GM12878 (cell line): ENCODE results near the gene PPIP5K1. TPM values are rescaled to one million over a fixed set of nuclear protein-coding genes. Genes with fewer than 3 reads are reported as not detected.

Experiments used
- CBX5 ChIP-seq: sonication (generic); IDR thresholded peaks from 2 replicates; pipeline ENCODE4 v1.6.1; 2016; ENCODE audit warnings: low read depth, moderate library complexity, mild to moderate bottlenecking, inconsistent platforms
- FOS ChIP-seq: IDR thresholded peaks from 3 replicates; pipeline ENCODE4 v1.6.1; 2011; ENCODE audit warnings: borderline replicate concordance; ENCODE audit not compliant: insufficient read length; ENCODE audit errors: extremely low read depth
- HDGF ChIP-seq: fragments of 450-650 bp; IDR thresholded peaks from 2 replicates; pipeline ENCODE4 v1.6.1; 2016; ENCODE audit warnings: antibody characterized with exemption
- KLF5 ChIP-seq: fragments of 450-650 bp; IDR thresholded peaks from 2 replicates; pipeline ENCODE4 v1.6.1; 2014; ENCODE audit warnings: mild to moderate bottlenecking; ENCODE audit not compliant: partially characterized antibody
- NBN ChIP-seq: fragments of 450-650 bp; IDR thresholded peaks from 2 replicates; pipeline ENCODE4 v1.6.1; 2016
- NFYA ChIP-seq: IDR thresholded peaks from 2 replicates; pipeline ENCODE4 v1.6.1; 2011; ENCODE audit warnings: low read depth, mild to moderate bottlenecking, low read length, improper control_type of control experiment, borderline replicate concordance
- NFYB ChIP-seq: IDR thresholded peaks from 2 replicates; pipeline ENCODE4 v1.6.1; 2011; ENCODE audit warnings: low read depth, mild to moderate bottlenecking, low read length, improper control_type of control experiment, moderate library complexity; ENCODE audit not compliant: insufficient read depth
- NR2C1 ChIP-seq: fragments of 450-650 bp; IDR thresholded peaks from 2 replicates; pipeline ENCODE4 v1.6.1; 2017; ENCODE audit warnings: antibody characterized with exemption, mild to moderate bottlenecking, moderate library complexity
- RAD21 ChIP-seq: IDR thresholded peaks from 2 replicates; pipeline ENCODE4 v1.6.1; 2011; ENCODE audit warnings: mild to moderate bottlenecking, low read depth, low read length, moderate library complexity; ENCODE audit not compliant: insufficient read depth
- RAD51 ChIP-seq: fragments of 450-650 bp; IDR thresholded peaks from 2 replicates; pipeline ENCODE4 v1.6.1; 2016; ENCODE audit warnings: moderate library complexity, mild to moderate bottlenecking, inconsistent platforms
- RELA ChIP-seq: fragments of 450-650 bp; IDR thresholded peaks from 2 replicates; pipeline ENCODE4 v1.8.0; 2014; ENCODE audit warnings: borderline replicate concordance; ENCODE audit not compliant: partially characterized antibody
- SMC3 ChIP-seq: IDR thresholded peaks from 2 replicates; pipeline ENCODE4 v1.6.1; 2011; ENCODE audit warnings: low read length, improper control_type of control experiment, borderline replicate concordance
- SPI1 ChIP-seq: IDR thresholded peaks from 2 replicates; pipeline ENCODE4 v1.6.1; 2011; ENCODE audit warnings: low read depth, mild to moderate bottlenecking, low read length, moderate library complexity, borderline replicate concordance; ENCODE audit not compliant: insufficient read depth
- TCF12 ChIP-seq: IDR thresholded peaks from 2 replicates; pipeline ENCODE4 v1.6.1; 2011; ENCODE audit warnings: low read depth, mild to moderate bottlenecking, low read length
- ZNF687 ChIP-seq: fragments of 450-650 bp; IDR thresholded peaks from 2 replicates; pipeline ENCODE4 v1.6.1; 2017; ENCODE audit warnings: mild to moderate bottlenecking, moderate library complexity
- polyA plus RNA-seq, 11 experiments: library from polyadenylated mRNA; depleted of rRNA in 4 of 11; unstranded in 6 of 11; stranded (reverse) in 5 of 11; fragments of >200 nt; fragmentation: Nextera tagmentation in 4 of 11; fragmentation: Illumina TruSeq in 1 of 11; extraction: Ambion mirVana in 4 of 11; extraction: Trizol in 1 of 11; gene quantifications; 1 replicate in 1 of 11; 2 replicates in 10 of 11; pipeline versions ENCODE4 v1.2.1 to v1.2.3, GENCODE V29; 2011 to 2016; ENCODE audit warnings: inconsistent platforms in 2 of 11, missing spikeins in 2 of 11, low read depth in 1 of 11
- total RNA-seq, 4 experiments: library from RNA; depleted of rRNA in 3 of 4; stranded (reverse); fragments of >200 nt in 3 of 4; fragmentation: Illumina TruSeq in 1 of 4; extraction: Trizol in 1 of 4; gene quantifications; 2 replicates each; pipeline versions ENCODE4 v1.2.1 to v1.2.3, GENCODE V29; 2013 to 2021
- TF ChIP-seq, protein P1 (sequence below): fragments of 450-650 bp; IDR thresholded peaks from 2 replicates; pipeline ENCODE4 v1.6.1; 2017; ENCODE audit warnings: borderline replicate concordance
- TF ChIP-seq, protein P2 (sequence below): IDR thresholded peaks from 2 replicates; pipeline ENCODE4 v1.6.1; 2011; ENCODE audit warnings: borderline replicate concordance, low read depth, mild to moderate bottlenecking, moderate library complexity, low read length; ENCODE audit not compliant: insufficient read depth, poor library complexity, severe bottlenecking
- TF ChIP-seq, protein P3 (sequence below): IDR thresholded peaks from 2 replicates; pipeline ENCODE4 v1.6.1; 2011; ENCODE audit warnings: low read depth, mild to moderate bottlenecking, low read length, moderate library complexity, borderline replicate concordance; ENCODE audit errors: extremely low read depth

Gene PPIP5K1
- total and polyA plus RNA-seq, 10 of the 15 experiments (the other 5 are each of a cell fraction or from before 2014, with no cell fraction given): 2.5 to 54.4 (median 19.4) TPM

DNA sequence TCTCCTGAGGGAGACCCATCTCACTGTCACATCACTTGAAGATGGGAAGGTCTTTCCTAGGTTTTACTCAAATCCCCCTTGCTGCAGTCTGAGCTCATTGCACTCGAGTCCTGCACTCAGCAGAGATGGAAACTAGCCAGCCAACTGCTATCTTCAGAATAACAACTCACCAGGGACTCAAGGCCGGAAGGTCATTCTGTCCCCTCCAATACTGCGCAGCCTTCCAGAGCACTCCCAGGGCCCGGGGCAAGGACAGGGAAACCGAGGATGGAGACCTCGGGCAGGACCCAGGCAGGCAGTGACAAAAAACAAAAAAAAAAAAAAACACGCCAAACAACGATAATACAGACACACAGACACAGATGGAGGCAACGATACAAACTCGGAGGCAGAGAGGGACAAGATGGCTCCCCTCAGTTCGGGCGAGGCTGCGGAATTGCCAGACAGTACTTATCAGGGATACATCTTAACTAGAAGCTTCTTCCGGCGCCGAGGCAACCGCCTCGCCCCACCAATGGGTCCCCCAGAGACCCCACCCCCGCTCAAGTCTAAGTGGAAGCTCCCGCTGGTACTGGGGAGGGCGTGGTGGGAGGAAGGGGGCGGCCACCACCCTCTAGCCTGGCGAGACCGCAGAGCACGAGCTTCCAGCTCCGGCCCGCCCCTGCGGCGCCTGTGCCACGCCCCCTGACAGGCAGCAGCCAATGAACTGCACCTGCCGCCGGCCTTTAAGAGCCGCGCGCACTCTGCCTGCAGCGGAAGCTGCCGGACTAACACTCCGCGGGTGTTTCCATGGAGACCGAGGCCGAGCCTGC is 79.6 kb downstream of the PPIP5K1 start (continued):
- TF ChIP-seq ZNF687 (no peak), SPI1 (peak; percentile 27; the same call in 1 of the 2 replicates), TCF12 (0 out of 2 replicates have a peak, but pooled peaks have one; percentile 13), NR2C1 (no peak), RELA (no peak), CBX5 (no peak), KLF5 (no peak), RAD21 (no peak), NFYA (no peak; the same call in 1 of the 2 replicates), HDGF (peak; percentile 63; the same call in 1 of the 2 replicates), NFYB (peak; percentile 97), SMC3 (no peak), NBN (peak; percentile 84), FOS (no peak), RAD51 (no peak)
- TF ChIP-seq, protein P1, sequence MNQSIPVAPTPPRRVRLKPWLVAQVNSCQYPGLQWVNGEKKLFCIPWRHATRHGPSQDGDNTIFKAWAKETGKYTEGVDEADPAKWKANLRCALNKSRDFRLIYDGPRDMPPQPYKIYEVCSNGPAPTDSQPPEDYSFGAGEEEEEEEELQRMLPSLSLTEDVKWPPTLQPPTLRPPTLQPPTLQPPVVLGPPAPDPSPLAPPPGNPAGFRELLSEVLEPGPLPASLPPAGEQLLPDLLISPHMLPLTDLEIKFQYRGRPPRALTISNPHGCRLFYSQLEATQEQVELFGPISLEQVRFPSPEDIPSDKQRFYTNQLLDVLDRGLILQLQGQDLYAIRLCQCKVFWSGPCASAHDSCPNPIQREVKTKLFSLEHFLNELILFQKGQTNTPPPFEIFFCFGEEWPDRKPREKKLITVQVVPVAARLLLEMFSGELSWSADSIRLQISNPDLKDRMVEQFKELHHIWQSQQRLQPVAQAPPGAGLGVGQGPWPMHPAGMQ: no peak
- TF ChIP-seq, protein P2, sequence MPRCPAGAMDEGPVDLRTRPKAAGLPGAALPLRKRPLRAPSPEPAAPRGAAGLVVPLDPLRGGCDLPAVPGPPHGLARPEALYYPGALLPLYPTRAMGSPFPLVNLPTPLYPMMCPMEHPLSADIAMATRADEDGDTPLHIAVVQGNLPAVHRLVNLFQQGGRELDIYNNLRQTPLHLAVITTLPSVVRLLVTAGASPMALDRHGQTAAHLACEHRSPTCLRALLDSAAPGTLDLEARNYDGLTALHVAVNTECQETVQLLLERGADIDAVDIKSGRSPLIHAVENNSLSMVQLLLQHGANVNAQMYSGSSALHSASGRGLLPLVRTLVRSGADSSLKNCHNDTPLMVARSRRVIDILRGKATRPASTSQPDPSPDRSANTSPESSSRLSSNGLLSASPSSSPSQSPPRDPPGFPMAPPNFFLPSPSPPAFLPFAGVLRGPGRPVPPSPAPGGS: no peak
- TF ChIP-seq, protein P3, sequence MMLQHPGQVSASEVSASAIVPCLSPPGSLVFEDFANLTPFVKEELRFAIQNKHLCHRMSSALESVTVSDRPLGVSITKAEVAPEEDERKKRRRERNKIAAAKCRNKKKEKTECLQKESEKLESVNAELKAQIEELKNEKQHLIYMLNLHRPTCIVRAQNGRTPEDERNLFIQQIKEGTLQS: no peak
